AG10803 (cell line): ENCODE data around the gene TCOF1.

Source experiments
- DNase-seq: peaks from one replicate; pipeline ENCODE4 v3.0.0; 2010; ENCODE audit warnings: low read depth
- H3K4me3 ChIP-seq: 2 replicates; pipeline ENCODE4 v1.5.1; 2011; ENCODE audit warnings: mild to moderate bottlenecking, low read length, control low read depth
- TF ChIP-seq, protein P1 (sequence below): conservative IDR thresholded peaks from 2 replicates; pipeline ENCODE4 v1.5.1; 2011; ENCODE audit warnings: mild to moderate bottlenecking, low read length, control low read depth, inconsistent platforms

The TCOF1 gene, protein sequence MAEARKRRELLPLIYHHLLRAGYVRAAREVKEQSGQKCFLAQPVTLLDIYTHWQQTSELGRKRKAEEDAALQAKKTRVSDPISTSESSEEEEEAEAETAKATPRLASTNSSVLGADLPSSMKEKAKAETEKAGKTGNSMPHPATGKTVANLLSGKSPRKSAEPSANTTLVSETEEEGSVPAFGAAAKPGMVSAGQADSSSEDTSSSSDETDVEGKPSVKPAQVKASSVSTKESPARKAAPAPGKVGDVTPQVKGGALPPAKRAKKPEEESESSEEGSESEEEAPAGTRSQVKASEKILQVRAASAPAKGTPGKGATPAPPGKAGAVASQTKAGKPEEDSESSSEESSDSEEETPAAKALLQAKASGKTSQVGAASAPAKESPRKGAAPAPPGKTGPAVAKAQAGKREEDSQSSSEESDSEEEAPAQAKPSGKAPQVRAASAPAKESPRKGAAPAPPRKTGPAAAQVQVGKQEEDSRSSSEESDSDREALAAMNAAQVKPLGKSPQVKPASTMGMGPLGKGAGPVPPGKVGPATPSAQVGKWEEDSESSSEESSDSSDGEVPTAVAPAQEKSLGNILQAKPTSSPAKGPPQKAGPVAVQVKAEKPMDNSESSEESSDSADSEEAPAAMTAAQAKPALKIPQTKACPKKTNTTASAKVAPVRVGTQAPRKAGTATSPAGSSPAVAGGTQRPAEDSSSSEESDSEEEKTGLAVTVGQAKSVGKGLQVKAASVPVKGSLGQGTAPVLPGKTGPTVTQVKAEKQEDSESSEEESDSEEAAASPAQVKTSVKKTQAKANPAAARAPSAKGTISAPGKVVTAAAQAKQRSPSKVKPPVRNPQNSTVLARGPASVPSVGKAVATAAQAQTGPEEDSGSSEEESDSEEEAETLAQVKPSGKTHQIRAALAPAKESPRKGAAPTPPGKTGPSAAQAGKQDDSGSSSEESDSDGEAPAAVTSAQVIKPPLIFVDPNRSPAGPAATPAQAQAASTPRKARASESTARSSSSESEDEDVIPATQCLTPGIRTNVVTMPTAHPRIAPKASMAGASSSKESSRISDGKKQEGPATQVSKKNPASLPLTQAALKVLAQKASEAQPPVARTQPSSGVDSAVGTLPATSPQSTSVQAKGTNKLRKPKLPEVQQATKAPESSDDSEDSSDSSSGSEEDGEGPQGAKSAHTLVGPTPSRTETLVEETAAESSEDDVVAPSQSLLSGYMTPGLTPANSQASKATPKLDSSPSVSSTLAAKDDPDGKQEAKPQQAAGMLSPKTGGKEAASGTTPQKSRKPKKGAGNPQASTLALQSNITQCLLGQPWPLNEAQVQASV (N-terminal part only)

DNA sequence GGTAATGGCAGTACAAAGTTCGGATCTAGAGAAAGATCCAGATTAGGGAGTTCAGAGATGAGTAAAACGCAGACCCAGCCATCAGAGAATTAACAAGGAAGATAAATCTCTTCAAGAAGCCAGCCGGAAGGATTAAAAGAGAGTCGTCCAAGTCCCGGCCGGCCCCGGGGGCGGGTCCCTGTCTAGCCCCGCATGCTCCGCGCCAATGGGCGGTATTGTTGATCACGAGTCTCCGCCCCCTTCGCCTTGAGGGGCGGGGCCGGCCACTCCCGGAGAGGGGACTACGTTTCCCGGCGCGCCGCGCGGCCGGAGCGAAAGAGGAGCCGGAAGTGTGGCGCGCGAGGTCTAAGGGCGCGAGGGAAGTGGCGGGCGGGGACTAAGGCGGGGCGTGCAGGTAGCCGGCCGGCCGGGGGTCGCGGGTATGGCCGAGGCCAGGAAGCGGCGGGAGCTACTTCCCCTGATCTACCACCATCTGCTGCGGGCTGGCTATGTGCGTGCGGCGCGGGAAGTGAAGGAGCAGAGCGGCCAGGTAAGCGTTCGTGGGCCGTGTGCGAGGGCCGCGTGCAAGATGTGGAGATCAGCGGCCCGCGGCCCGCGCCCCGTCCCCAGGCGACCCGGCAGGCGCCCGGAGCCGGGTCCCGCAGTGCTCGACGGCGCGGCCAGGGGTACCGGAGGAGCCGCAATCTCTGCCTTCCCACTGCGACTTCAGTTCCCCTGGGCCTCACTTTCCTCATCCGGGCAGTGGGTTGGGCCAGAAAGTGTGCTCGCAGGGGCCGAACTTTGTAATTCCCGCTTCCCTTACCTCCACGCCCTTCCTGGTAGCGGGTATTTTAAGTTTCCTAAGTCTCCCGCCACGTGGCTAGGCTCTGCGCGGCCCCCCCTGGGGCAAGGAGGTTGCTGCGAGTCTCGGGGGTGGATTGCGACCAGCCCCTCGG lies at the start of gene TCOF1:
Gene TCOF1, plus strand, starts transcription at position 372 of the 935 bp plus-strand sequence. Its CDS starts 50 bp downstream, at position 422.
- TF ChIP-seq, protein P1, sequence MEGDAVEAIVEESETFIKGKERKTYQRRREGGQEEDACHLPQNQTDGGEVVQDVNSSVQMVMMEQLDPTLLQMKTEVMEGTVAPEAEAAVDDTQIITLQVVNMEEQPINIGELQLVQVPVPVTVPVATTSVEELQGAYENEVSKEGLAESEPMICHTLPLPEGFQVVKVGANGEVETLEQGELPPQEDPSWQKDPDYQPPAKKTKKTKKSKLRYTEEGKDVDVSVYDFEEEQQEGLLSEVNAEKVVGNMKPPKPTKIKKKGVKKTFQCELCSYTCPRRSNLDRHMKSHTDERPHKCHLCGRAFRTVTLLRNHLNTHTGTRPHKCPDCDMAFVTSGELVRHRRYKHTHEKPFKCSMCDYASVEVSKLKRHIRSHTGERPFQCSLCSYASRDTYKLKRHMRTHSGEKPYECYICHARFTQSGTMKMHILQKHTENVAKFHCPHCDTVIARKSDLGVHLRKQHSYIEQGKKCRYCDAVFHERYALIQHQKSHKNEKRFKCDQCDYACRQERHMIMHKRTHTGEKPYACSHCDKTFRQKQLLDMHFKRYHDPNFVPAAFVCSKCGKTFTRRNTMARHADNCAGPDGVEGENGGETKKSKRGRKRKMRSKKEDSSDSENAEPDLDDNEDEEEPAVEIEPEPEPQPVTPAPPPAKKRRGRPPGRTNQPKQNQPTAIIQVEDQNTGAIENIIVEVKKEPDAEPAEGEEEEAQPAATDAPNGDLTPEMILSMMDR, result no peak
- peak; percentile 89 for DNase-seq
- peak within 1 kb of the TSS; percentile 82 for H3K4me3 ChIP-seq

DNA sequence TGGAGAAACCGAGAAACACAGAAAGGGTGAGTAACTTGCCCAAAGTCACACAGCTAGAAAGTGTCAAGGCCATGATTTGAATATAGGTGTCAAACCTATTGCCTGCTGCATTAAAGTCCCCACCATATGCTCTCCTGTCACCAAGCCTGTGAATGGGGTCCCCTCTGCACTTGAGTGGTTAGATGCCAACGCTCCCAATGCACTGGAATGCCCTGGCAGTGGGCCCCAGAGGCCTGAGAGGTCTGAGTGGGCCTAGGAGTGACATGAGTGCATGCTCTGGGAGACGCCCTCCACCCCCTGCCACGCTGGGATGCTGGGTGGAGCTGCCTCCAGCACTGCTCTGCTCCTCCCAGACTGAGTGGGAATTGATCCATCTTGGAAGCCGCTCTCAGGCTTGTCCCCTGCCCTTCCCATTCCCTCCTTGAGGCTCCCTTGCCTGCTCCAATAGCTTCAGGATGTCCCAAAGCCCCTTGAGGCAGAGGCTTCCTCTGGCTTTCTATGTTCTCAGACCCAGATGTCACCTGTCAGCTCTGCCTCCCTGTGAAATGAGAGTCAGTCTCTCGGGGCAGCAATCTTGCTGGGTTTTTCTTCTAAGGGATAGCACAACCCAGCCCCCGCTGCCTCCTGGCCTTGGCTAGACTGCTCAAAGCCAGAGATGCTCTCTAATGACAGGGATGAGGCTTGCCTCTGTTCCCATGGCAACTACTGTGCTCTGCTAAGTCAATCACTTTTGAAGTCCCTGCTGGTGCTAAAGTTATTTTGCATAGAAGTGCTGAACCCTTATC lies 48.2 kb upstream of the TCOF1 start:
- H3K4me3 ChIP-seq, result no peak overlapping the region
- TF ChIP-seq, protein P1, result no peak
- no peak for DNase-seq

DNA sequence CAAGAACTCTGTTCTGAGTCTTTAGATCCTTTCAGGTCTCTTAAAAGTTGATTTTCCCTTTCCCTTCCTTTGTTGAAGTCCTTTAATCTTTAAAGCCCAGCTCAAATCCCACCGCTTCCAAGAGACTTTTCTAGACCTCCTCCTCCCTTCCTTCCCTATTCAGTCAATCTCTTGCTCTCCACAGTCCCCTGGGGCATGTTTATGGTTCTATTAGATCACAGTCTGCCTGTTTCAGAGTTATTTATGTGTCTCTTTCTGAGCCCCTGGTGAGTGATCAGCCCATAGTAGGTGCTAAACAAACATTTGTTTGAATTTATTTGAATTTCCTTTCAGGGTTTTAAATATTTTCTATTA lies 47.6 kb upstream of the TCOF1 start:
- DNase-seq, result no peak
- no peak overlapping the region for H3K4me3 ChIP-seq
- TF ChIP-seq, protein P1, result no peak

DNA sequence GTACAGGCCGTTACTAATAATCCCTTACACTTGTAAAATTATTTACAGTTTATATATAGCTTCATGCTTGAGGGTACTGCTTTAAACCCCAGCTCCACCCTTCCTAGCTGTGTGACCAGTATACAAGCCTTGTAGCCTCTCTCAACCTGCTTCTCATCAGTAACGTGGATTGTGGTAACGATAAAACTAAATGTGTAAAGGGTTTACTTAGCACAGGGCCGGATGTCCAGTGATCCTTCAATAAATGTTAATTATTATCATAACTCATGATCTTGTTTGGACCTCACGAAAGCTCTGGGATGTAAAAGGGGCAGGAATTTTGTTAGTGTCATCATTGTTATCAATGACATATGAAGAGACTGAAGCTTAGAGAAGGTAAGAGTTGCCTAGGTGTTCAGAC lies 47.3 kb upstream of the TCOF1 start:
- no peak for DNase-seq
- TF ChIP-seq, protein P1, result no peak
- no peak overlapping the region for H3K4me3 ChIP-seq

DNA sequence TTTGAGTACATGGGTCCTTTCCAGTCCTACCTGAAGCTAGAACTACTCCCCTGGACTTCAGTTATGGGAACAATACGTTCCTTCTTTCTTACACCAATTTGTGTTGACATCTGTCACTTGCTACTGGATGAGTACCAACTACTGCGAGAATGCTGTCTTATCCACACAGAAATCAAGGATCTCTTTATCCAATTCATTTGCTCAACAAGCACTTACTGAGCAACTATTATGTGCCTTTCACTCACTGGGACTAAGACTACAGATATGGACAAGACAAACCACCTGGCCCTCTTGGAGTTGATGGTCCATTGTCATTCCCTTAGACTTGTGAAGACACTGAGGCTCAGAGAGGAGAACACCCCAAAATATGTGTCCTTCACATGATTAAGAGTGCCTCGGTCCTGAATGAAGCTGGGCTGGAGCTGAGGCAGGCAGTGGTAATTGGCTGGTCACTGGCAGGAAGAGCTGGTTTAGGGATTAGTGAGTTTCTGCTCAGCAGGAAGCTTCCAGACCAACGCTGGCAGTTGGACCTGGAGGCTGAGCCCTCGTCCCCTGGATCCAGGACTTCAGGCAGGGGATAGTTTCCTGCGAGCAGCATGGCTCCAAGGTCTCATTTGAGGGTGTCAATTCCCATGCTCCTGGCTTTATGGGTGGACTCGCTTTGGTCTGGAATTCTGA lies 46.3 kb upstream of the TCOF1 start:
- no peak overlapping the region for H3K4me3 ChIP-seq
- TF ChIP-seq, protein P1, result no peak
- no peak for DNase-seq
